GM19025 (cell line): Measurements from ENCODE around the gene RASGRF1.

ENCODE experiments used
- ATAC-seq: cut with Tn5 transposase; IDR thresholded peaks from one replicate; pipeline ENCODE4 v1.9.1; 2021; ENCODE audit warnings: mild to moderate bottlenecking, low read depth, moderate library complexity; ENCODE audit not compliant: unreplicated experiment

Gene RASGRF1

GRCh38 chr15:78974272-78974918 lies 116.2 kb downstream of the RASGRF1 start:
- no peak for ATAC-seq

- ATAC-seq, result no peak
Measured at GRCh38 chr15:78969687-78970349, 120.8 kb downstream of the RASGRF1 start.

GRCh38 chr15:78968539-78969271 lies 121.9 kb downstream of the RASGRF1 start:
- no peak for ATAC-seq

GRCh38 chr15:78968114-78968513 lies 122.5 kb downstream of the RASGRF1 start:
- no peak for ATAC-seq

GRCh38 chr15:78960308-78960707 lies 130.3 kb downstream of the RASGRF1 start:
- ATAC-seq, result no peak

GRCh38 chr15:78959360-78959759 lies 131.2 kb downstream of the RASGRF1 start:
- no peak for ATAC-seq

GRCh38 chr15:78957416-78958093 lies 133.0 kb downstream of the RASGRF1 start:
- no peak for ATAC-seq

GRCh38 chr15:78956937-78957336 lies 133.6 kb downstream of the RASGRF1 start:
- no peak for ATAC-seq

- ATAC-seq, result no peak
Measured at GRCh38 chr15:78955355-78955754, 135.2 kb downstream of the RASGRF1 start.

- no peak for ATAC-seq
Measured at GRCh38 chr15:78951841-78952238, 138.7 kb downstream of the RASGRF1 start.

GRCh38 chr15:78950902-78951840 lies 139.4 kb downstream of the RASGRF1 start:
- ATAC-seq, result no peak

GRCh38 chr15:78950343-78950742 lies 140.2 kb downstream of the RASGRF1 start:
- ATAC-seq, result no peak

- no peak for ATAC-seq
Measured at GRCh38 chr15:78949461-78949860, 141.1 kb downstream of the RASGRF1 start.

- ATAC-seq, result no peak
Measured at GRCh38 chr15:78947506-78947905, 143.1 kb downstream of the RASGRF1 start.

GRCh38 chr15:78946493-78946892 lies 144.1 kb downstream of the RASGRF1 start:
- ATAC-seq, result no peak

- peak; percentile 71 for ATAC-seq
Measured at GRCh38 chr15:78944669-78945407, 145.7 kb downstream of the RASGRF1 start, which contains the start of gene CTSH. TSS of gene CTSH (minus strand) at chr15:78945046. CDS start at chr15:78944981, 65 bp downstream.

GRCh38 chr15:78944202-78944625 lies 146.4 kb downstream of the RASGRF1 start:
- peak; percentile 21 for ATAC-seq

- no peak for ATAC-seq
Measured at GRCh38 chr15:78943692-78944091, 146.9 kb downstream of the RASGRF1 start.

GRCh38 chr15:78942741-78943140 lies 147.8 kb downstream of the RASGRF1 start:
- ATAC-seq, result no peak
